ENCODE measurements around the gene RXRA.

DNA sequence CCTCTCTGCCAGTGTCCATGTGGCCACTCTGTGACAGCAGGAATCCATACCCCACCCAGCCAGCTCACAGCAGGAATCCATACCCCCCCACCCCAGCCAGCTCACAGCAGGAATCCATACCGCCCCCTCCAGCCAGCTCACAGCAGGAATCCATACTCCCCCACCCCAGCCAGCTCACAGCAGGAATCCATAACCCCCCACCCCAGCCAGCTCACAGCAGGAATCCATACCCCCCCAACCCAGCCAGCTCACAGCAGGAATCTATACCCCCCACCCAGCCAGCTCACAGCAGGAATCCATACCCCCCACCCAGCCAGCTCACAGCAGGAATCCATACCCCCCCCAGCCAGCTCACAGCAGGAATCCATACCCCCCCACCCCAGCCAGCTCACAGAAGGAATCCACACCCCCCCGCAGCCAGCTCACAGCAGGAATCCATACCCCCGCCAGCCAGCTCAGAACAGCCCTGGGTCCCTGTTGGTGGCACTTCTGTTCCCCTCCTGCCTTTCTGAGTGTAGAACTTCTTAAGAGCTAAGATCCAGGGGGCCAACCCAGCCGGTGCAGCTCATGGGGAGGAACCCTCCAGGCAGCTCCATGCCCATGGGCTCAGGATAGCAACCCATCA is 8.4 kb upstream of the RXRA start:
- TF ChIP-seq, protein P1, sequence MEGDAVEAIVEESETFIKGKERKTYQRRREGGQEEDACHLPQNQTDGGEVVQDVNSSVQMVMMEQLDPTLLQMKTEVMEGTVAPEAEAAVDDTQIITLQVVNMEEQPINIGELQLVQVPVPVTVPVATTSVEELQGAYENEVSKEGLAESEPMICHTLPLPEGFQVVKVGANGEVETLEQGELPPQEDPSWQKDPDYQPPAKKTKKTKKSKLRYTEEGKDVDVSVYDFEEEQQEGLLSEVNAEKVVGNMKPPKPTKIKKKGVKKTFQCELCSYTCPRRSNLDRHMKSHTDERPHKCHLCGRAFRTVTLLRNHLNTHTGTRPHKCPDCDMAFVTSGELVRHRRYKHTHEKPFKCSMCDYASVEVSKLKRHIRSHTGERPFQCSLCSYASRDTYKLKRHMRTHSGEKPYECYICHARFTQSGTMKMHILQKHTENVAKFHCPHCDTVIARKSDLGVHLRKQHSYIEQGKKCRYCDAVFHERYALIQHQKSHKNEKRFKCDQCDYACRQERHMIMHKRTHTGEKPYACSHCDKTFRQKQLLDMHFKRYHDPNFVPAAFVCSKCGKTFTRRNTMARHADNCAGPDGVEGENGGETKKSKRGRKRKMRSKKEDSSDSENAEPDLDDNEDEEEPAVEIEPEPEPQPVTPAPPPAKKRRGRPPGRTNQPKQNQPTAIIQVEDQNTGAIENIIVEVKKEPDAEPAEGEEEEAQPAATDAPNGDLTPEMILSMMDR (IDR thresholded peaks at IDR 0.05; ENCODE audit: insufficient read depth, low read length), result no peak
- no peak for TF ChIP-seq POLR2AphosphoS5 (IDR thresholded peaks at IDR 0.05; ENCODE audit: low read depth)
